D721Med (cell line): ENCODE results near the gene KRT27.

Experiments
- DNase-seq: peaks from one replicate; pipeline ENCODE4 v3.0.0; 2011; ENCODE audit warnings: low spot score; ENCODE audit not compliant: insufficient read length
- FAIRE-seq: peaks from 2 replicates; lab custom pipeline; 2011; peaks lifted over from hg19 to GRCh38; lab: Jason Lieb, UNC
- CTCF ChIP-seq: IDR thresholded peaks from 2 replicates; pipeline ENCODE4 v1.5.1; 2012; ENCODE audit warnings: mild to moderate bottlenecking, control low read depth; ENCODE audit not compliant: insufficient read depth; ENCODE audit errors: missing control alignments

The KRT27 gene

GRCh38 chr17:40809721-40810421 is 27.5 kb upstream of the KRT27 start:
- DNase-seq (no peak), FAIRE-seq (no peak)
- TF ChIP-seq CTCF: no peak

- no peak for TF ChIP-seq CTCF
- FAIRE-seq (no peak), DNase-seq (no peak)
Observed at GRCh38 chr17:40806131-40806530, 23.8 kb upstream of the KRT27 start.

- no peak for FAIRE-seq
- TF ChIP-seq CTCF: peak; percentile 99
- peak; percentile 31 for DNase-seq
Observed at GRCh38 chr17:40803617-40804082, 21.3 kb upstream of the KRT27 start.

- no peak for FAIRE-seq
- DNase-seq: no peak
- no peak for TF ChIP-seq CTCF
Observed at GRCh38 chr17:40801157-40801556, 18.8 kb upstream of the KRT27 start.

- no peak for FAIRE-seq
- no peak for TF ChIP-seq CTCF
- DNase-seq: no peak
Observed at GRCh38 chr17:40800381-40800780, 18.0 kb upstream of the KRT27 start.

- FAIRE-seq (no peak), DNase-seq (no peak)
- no peak for TF ChIP-seq CTCF
Observed at GRCh38 chr17:40799859-40800258, 17.5 kb upstream of the KRT27 start, which contains the start of gene KRT28. Gene KRT28, minus strand, starts transcription at chr17:40799959. Its CDS starts 66 bp downstream, at chr17:40799893.

- DNase-seq: no peak
- FAIRE-seq: no peak
- TF ChIP-seq CTCF: no peak
Observed at GRCh38 chr17:40796846-40797245, 14.5 kb upstream of the KRT27 start.
